ENCODE results near the gene EMC8. TPM values are rescaled to one million over a fixed set of nuclear protein-coding genes. Genes with fewer than 3 reads are reported as not detected.

EMC8 gene
- total and polyA plus RNA-seq, 8 donors, result 1.8 to 38.8 (median 16.4) TPM

DNA sequence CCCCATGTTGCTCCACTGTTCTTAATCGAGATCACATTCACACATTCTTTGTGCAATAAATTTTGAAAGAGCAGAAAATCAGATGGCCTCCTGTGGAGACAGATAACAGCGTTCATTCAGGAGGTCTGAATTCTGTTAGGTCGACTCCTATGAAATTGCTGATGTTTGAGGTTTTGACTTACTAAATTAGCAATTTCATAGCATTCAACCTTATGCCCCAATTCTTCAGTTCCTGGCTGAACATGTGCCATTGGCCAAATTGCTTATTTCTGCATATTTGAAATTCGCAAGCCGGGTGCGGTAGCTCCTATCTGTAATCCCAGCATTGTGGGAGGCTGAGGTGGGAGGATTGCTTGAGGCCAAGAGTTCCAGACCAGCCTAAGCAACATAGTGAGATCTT, 26.3 kb downstream of the EMC8 start:
- Histone ChIP-seq H3K36me3 (peaks cover 7 to 33% (median 26%) of the 10 kb centered on the region in 4 donors), H3K27ac (no peak overlapping the region), H3K27me3 (no peaks in the 10 kb centered on the region), H3K9me3 (no peaks in the 10 kb centered on the region), H3K4me1 (no peaks in the 10 kb centered on the region), H3K4me3 (no peak overlapping the region)
- no peak for DNase-seq
- TF ChIP-seq POLR2A (IDR thresholded peaks at IDR 0.05) (no peak), CTCF (IDR thresholded peaks at IDR 0.05) (no peak), POLR2AphosphoS5 (IDR thresholded peaks at IDR 0.05) (no peak), EP300 (IDR thresholded peaks at IDR 0.05) (no peak)
- intact Hi-C loops (cut with DNase I; ENCODE audit: low total_unique reads), result no loop called here
- WGBS, 5 donors, result 91 to 95% (median 93%) methylated on average over 6 of the region's 6 CpGs

- no peak overlapping the region for H3K27ac ChIP-seq
- no peaks in the 10 kb centered on the region for H3K27me3 ChIP-seq
- DNase-seq, result no peak
- WGBS, 5 donors, result 73 to 85% (median 77%) methylated on average over 6 of the region's 6 CpGs
- TF ChIP-seq POLR2AphosphoS5 (IDR thresholded peaks at IDR 0.05) (no peak), CTCF (IDR thresholded peaks at IDR 0.05) (no peak), EP300 (IDR thresholded peaks at IDR 0.05) (no peak), POLR2A (IDR thresholded peaks at IDR 0.05) (no peak)
- H3K4me1 ChIP-seq, result no peaks in the 10 kb centered on the region
- peaks cover 0 to 20% (median 11%) of the 10 kb centered on the region in 4 donors for H3K36me3 ChIP-seq
- no peak overlapping the region for H3K4me3 ChIP-seq
- intact Hi-C loops (cut with DNase I; ENCODE audit: low total_unique reads), result no loop called here
- no peaks in the 10 kb centered on the region for H3K9me3 ChIP-seq
These were observed 28.6 kb downstream of the EMC8 start for GRCh38 chr16:85770741-85771140.

DNA sequence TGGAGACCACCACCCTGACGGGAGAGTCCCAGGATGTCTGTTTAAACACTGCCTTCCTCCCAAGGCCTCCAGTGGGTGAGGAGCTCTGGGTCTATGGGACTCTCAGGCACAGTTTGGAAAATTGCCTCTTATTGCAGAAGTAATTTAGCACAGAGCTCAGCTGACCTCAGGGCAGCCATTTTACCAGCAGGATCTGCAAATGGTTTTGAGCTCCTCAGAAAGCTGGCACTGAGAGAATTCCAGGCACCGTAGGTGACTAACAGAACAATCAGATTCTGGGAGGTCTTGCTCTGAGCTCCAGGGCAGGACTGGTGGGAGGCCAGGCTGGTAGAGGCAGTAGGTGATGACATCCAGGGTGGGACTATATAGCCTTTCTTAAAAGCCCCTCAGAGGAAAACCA, 31.1 kb downstream of the EMC8 start:
- Histone ChIP-seq H3K36me3 (peaks cover 0 to 13% (median 6%) of the 10 kb centered on the region in 4 donors), H3K27ac (no peak overlapping the region), H3K27me3 (peaks cover 0 to under 1% (median 0%) of the 10 kb centered on the region in 3 donors), H3K9me3 (no peaks in the 10 kb centered on the region), H3K4me1 (no peaks in the 10 kb centered on the region), H3K4me3 (no peak overlapping the region)
- TF ChIP-seq CTCF (IDR thresholded peaks at IDR 0.05) (no peak), EP300 (IDR thresholded peaks at IDR 0.05) (no peak), POLR2A (IDR thresholded peaks at IDR 0.05) (no peak), POLR2AphosphoS5 (IDR thresholded peaks at IDR 0.05) (no peak)
- intact Hi-C loops (cut with DNase I; ENCODE audit: low total_unique reads), result no loop called here
- DNase-seq, result no peak
- WGBS, 5 donors, result 31 to 77% (median 62%) methylated on average over 2 of the region's 2 CpGs

DNA sequence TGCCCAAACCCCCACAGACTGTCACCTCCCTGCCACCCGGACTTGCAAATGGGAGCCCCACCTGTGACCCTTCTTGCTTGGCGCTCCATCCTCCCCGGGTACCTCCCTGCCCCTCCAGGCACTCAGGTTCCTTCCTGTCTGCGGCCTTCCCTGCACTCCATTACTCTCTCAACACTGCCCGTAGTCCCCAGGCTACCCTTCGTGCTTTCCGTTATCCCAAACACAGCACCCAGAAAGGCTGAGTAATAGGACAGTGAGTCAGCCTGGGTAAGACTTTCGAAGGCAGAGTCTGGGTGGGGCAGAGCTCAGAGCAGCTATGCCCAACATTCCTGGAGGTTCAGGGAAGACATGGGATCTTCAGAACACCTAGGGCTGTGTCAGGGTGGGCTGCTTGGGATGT, 31.8 kb downstream of the EMC8 start:
- WGBS, 5 donors, result 58 to 71% (median 61%) methylated on average over 8 of the region's 8 CpGs
- intact Hi-C loops (cut with DNase I; ENCODE audit: low total_unique reads), result no loop called here

More for the DNA sequence above, 31.8 kb downstream of the EMC8 start:
- DNase-seq, result no peak
- Histone ChIP-seq H3K27me3 (peaks cover 0 to 4% (median under 1%) of the 10 kb centered on the region in 3 donors), H3K9me3 (no peaks in the 10 kb centered on the region), H3K36me3 (peaks cover 0 to 13% (median 6%) of the 10 kb centered on the region in 4 donors), H3K4me1 (no peaks in the 10 kb centered on the region), H3K27ac (no peak overlapping the region), H3K4me3 (no peak overlapping the region)
- no peak for TF ChIP-seq CTCF (IDR thresholded peaks at IDR 0.05)
- TF ChIP-seq POLR2A (IDR thresholded peaks at IDR 0.05), result no peak
- no peak for TF ChIP-seq EP300 (IDR thresholded peaks at IDR 0.05)
- TF ChIP-seq POLR2AphosphoS5 (IDR thresholded peaks at IDR 0.05), result no peak

All from stomach (tissue), 9 donors.